Superior temporal gyrus (tissue), 1 donor: ENCODE data around the gene PAX5.

Experiments used
- DNase-seq: peaks from one replicate; pipeline ENCODE4 v3.0.0-alpha.2; 2016; ENCODE audit errors: extremely low spot score

Gene PAX5

GRCh38 chr9:36858805-36859375, 175.2 kb downstream of the PAX5 start:
- DNase-seq = no peak

GRCh38 chr9:36855448-36856315, 178.4 kb downstream of the PAX5 start:
- no peak for DNase-seq

- DNase-seq = no peak
Observed at GRCh38 chr9:36854751-36855150, 179.3 kb downstream of the PAX5 start.

- no peak for DNase-seq
Observed at GRCh38 chr9:36854034-36854433, 180.0 kb downstream of the PAX5 start.

GRCh38 chr9:36853233-36853632, 180.8 kb downstream of the PAX5 start:
- no peak for DNase-seq

GRCh38 chr9:36849943-36850342, 184.1 kb downstream of the PAX5 start:
- DNase-seq = no peak

- DNase-seq = no peak
Observed at GRCh38 chr9:36848946-36849345, 185.1 kb downstream of the PAX5 start.

GRCh38 chr9:36847781-36848673, 186.0 kb downstream of the PAX5 start:
- DNase-seq = no peak

- DNase-seq = no peak
Observed at GRCh38 chr9:36846621-36847020, 187.4 kb downstream of the PAX5 start.

- no peak for DNase-seq
Observed at GRCh38 chr9:36845844-36846243, 188.2 kb downstream of the PAX5 start.

GRCh38 chr9:36844961-36845360, 189.1 kb downstream of the PAX5 start:
- no peak for DNase-seq

- DNase-seq = no peak
Observed at GRCh38 chr9:36843964-36844363, 190.1 kb downstream of the PAX5 start.

- no peak for DNase-seq
Observed at GRCh38 chr9:36842560-36843530, 191.2 kb downstream of the PAX5 start.

- DNase-seq = no peak
Observed at GRCh38 chr9:36840898-36841536, 193.1 kb downstream of the PAX5 start.

- DNase-seq = no peak
Observed at GRCh38 chr9:36839131-36839885, 194.8 kb downstream of the PAX5 start.

- no peak for DNase-seq
Observed at GRCh38 chr9:36837431-36838405, 196.3 kb downstream of the PAX5 start.

GRCh38 chr9:36836486-36836885, 197.6 kb downstream of the PAX5 start:
- no peak for DNase-seq

- DNase-seq = no peak
Observed at GRCh38 chr9:36835271-36835996, 198.6 kb downstream of the PAX5 start.
